Transverse colon (tissue), 4 donors: ENCODE data around the gene CHCHD6. TPM values are rescaled to one million over a fixed set of nuclear protein-coding genes. Genes with fewer than 3 reads are reported as not detected.

ENCODE experiments used
- DNase-seq: peaks from one replicate; pipeline ENCODE4 v3.0.0-alpha.2; 2019
- H3K27ac ChIP-seq, 4 donors: fragments of 200-600 bp; sonication (generic); 2 replicates each; pipeline ENCODE4 v1.5.1; 2016 to 2018; ENCODE audit warnings: inconsistent platforms in 4 of 4
- H3K27me3 ChIP-seq: fragments of 200-600 bp; sonication (generic); 2 replicates; pipeline ENCODE4 v1.5.1; 2017; ENCODE audit warnings: inconsistent platforms
- H3K36me3 ChIP-seq, 4 donors: fragments of 200-600 bp; sonication (generic); 2 replicates each; pipeline ENCODE4 v1.5.1; 2017 to 2019; ENCODE audit warnings: inconsistent platforms in 4 of 4
- H3K4me1 ChIP-seq, 4 donors: fragments of 200-600 bp; sonication (generic); 2 replicates each; pipeline ENCODE4 v1.5.1; 2017 to 2020; ENCODE audit warnings: inconsistent platforms in 4 of 4
- H3K4me3 ChIP-seq, 4 donors: fragments of 200-600 bp; sonication (generic); 1 replicate in 1 of 4; 2 replicates in 3 of 4; pipeline versions ENCODE4 v1.5.1 to v1.6.1; 2017 to 2019; ENCODE audit warnings: inconsistent platforms in 4 of 4
- H3K9me3 ChIP-seq, 2 donors: fragments of 200-600 bp; sonication (generic); 2 replicates each; pipeline ENCODE4 v1.5.1; 2017 to 2019; ENCODE audit warnings: inconsistent platforms in 2 of 2
- EP300 ChIP-seq: sonication (generic); formaldehyde crosslinking; IDR thresholded peaks from one replicate; pipeline ENCODE4 v1.6.1; 2017; ENCODE audit warnings: antibody characterized with exemption, low read depth
- POLR2A ChIP-seq: fragments of 450-650 bp; IDR thresholded peaks from one replicate; pipeline ENCODE4 v1.6.1; 2016; ENCODE audit warnings: antibody characterized with exemption, mild to moderate bottlenecking, moderate library complexity
- POLR2AphosphoS5 ChIP-seq, 3 donors: sonication (generic); formaldehyde crosslinking; IDR thresholded peaks; one replicate each; pipeline ENCODE4 v1.6.1; 2016; ENCODE audit warnings: antibody characterized with exemption in 3 of 3
- WGBS, 2 donors: methylation state at CpG; one replicate each; pipeline ENCODE4 v1.1.5; 2018; ENCODE audit warnings: low coverage in 1 of 2; 5-methylcytosine and 5-hydroxymethylcytosine counted together
- in situ Hi-C, 4 donors: fragments of 200-750 bp; cut with MboI; loops; one replicate each; pipeline versions ENCODE4 v1.15.0 to v1.15.1; 2017; ENCODE audit warnings: low sequenced_read_pairs in 3 of 4, low pct_ligation_motif_present in 1 of 4, low pct_unique_long_range_greater_than_20kb in 1 of 4
- intact Hi-C: fragments of 100-400 bp; cut with DNase I; formaldehyde crosslinking; loops from one replicate; pipeline ENCODE4 v1.15.1; 2023; ENCODE audit warnings: low total_unique reads
- total RNA-seq, 4 donors: library from RNA; depleted of rRNA; stranded (reverse); fragments of >200 nt; gene quantifications; one replicate each; pipeline ENCODE4 v1.1.0, GENCODE V29; 2016
- TF ChIP-seq, protein P1 (sequence below), 5 experiments: fragments of 200-600 bp in 3 of 5; fragments of 450-650 bp in 2 of 5; sonication (generic) in 3 of 5; IDR thresholded peaks; 1 replicate in 2 of 5; 2 replicates in 3 of 5; pipeline ENCODE4 v1.5.1; 2016 to 2017; ENCODE audit warnings: antibody characterized with exemption in 5 of 5, inconsistent platforms in 3 of 5, mild to moderate bottlenecking in 2 of 5, moderate library complexity in 1 of 5

CHCHD6 gene
- total RNA-seq, 4 donors from 2014 or later = 4.6 to 12.1 (median 5.3) TPM

DNA sequence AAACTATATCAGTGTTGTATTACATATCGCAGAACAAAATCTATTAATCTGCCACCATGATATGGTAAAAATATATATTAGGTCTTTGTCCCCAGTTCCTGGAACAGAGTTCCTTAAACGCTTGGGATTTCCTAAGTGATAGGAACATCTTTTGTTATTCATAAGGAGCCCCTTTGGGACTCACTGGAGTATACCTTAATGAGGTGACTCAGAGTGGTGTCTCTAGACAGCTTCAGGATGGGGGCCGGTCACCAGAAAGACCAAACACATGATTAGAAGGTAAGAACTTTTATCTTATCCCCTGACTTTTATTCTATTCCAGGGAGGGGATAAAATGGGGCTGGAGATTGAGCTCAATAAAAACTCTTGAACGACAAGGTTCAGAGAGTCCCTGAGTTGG is 12.3 kb upstream of the CHCHD6 start:
- Histone ChIP-seq H3K4me3 (no peak overlapping the region), H3K36me3 (no peaks in the 10 kb centered on the region), H3K4me1 (no peaks in the 10 kb centered on the region), H3K27ac (no peak overlapping the region), H3K9me3 (no peaks in the 10 kb centered on the region), H3K27me3 (peaks cover 30% of the 10 kb centered on the region)
- intact Hi-C loops = no loop called here
- no peak for DNase-seq
- 86 to 90% methylated on average over 3 to 4 of the region's 4 CpGs for whole genome bisulfite sequencing, 2 donors
- TF ChIP-seq POLR2A = no peak
- in situ Hi-C loops = loop anchor here in 2 of 4 donors (25.0 kb wide), 2 partner anchors 771 to 846 kb away; no protein-coding TSS in a partner anchor

DNA sequence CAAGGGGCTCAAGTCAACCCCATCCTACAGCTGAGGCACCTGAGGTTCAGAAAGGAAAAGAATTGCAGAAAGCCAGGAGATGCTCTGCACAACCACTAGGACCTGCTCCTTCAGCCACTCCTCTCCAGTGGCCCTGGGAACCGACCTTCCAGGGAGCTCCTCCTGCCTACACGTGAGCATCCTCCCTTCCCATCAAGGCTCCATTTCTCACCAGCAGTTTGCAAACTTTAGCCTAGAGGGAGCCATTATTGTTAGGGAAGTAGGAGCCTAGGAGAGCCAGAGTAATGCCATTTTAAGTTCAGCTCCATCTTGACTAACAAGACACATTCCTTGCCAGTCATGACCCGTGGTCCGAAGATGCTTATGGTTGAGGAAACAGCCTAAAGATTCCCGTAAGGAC is 11.2 kb upstream of the CHCHD6 start:
- Histone ChIP-seq H3K9me3 (no peaks in the 10 kb centered on the region), H3K36me3 (no peaks in the 10 kb centered on the region), H3K4me1 (no peaks in the 10 kb centered on the region), H3K27ac (no peak overlapping the region), H3K4me3 (no peak overlapping the region), H3K27me3 (peaks cover 32% of the 10 kb centered on the region)
- WGBS, 2 donors = 61% methylated on average over 5 of the region's 5 CpGs; no CpG with 5 or more reads in 1 of the 2 donors
- no peak for DNase-seq
- TF ChIP-seq POLR2AphosphoS5 (IDR thresholded peaks at IDR 0.05) (no peak), EP300 (no peak), POLR2A (no peak)
- TF ChIP-seq, protein P1, sequence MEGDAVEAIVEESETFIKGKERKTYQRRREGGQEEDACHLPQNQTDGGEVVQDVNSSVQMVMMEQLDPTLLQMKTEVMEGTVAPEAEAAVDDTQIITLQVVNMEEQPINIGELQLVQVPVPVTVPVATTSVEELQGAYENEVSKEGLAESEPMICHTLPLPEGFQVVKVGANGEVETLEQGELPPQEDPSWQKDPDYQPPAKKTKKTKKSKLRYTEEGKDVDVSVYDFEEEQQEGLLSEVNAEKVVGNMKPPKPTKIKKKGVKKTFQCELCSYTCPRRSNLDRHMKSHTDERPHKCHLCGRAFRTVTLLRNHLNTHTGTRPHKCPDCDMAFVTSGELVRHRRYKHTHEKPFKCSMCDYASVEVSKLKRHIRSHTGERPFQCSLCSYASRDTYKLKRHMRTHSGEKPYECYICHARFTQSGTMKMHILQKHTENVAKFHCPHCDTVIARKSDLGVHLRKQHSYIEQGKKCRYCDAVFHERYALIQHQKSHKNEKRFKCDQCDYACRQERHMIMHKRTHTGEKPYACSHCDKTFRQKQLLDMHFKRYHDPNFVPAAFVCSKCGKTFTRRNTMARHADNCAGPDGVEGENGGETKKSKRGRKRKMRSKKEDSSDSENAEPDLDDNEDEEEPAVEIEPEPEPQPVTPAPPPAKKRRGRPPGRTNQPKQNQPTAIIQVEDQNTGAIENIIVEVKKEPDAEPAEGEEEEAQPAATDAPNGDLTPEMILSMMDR (IDR thresholded peaks at IDR 0.05) = no peak
- intact Hi-C loops = no loop called here
- in situ Hi-C loops = loop anchor here in 2 of 4 donors (25.0 kb wide), 2 partner anchors 769 to 844 kb away; no protein-coding TSS in a partner anchor

DNA sequence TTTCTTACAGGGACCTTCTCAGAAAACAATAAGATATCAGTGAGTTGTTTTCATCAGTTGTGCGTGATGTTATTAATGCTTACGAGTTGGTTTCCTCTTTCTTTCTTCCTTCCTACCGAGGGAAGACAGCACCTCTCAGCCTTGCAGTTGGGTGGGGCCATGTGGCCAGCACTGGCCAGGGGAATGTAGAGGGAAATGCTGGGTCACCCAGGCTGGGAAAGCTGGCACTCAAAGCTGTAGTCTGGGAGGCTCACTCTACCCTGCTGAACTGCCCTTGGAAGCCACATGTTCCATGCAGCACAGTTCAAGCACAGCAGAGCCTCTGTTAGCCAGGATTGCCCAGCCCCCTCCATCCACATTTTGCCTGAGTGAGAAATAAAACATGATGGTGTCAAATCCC is 10.1 kb upstream of the CHCHD6 start:
- no peaks in the 10 kb centered on the region for H3K9me3 ChIP-seq
- peaks cover 42% of the 10 kb centered on the region for H3K27me3 ChIP-seq
- 39 to 60% methylated on average over 1 to 3 of the region's 3 CpGs for WGBS, 2 donors
- in situ Hi-C loops = loop anchor here in 2 of 4 donors (25.0 kb wide), 2 partner anchors 768 to 843 kb away; no protein-coding TSS in a partner anchor
- no peaks in the 10 kb centered on the region for H3K4me1 ChIP-seq
- intact Hi-C loops = no loop called here
- DNase-seq = no peak
- TF ChIP-seq EP300 = no peak
- no peak for TF ChIP-seq POLR2A
- TF ChIP-seq, protein P1 (IDR thresholded peaks at IDR 0.05) = no peak
- TF ChIP-seq POLR2AphosphoS5 (IDR thresholded peaks at IDR 0.05) = no peak
- no peak overlapping the region for H3K27ac ChIP-seq
- no peaks in the 10 kb centered on the region for H3K36me3 ChIP-seq
- H3K4me3 ChIP-seq = no peak overlapping the region

DNA sequence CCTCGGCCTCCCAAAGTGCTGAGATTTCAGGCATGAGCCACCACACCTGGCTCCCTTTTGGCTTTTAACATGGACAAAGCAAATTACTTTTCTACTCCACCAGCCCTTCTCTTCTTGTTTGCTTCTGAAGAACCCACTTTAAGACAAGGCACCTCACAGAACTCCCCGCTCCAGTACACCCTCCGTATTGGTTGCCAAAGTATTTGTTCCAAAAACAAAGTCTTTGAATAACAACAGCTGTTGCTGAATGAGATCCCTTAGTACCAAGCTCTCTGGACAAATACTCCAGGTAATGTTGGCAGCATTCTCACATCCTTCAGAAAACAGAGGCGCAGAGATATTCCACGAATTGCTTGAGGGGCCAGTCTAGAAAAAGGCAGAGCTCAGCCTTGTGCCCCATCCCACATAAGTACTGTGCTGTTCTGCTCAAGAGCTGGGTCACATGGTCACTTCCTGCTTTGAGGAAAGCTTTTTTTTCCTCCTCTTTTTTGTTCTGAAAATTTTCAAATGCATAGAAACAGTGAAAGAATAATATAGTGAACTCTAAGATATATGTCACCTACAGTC is 7.3 kb upstream of the CHCHD6 start:
- Histone ChIP-seq H3K36me3 (no peaks in the 10 kb centered on the region), H3K9me3 (no peaks in the 10 kb centered on the region), H3K4me3 (no peak overlapping the region), H3K27ac (no peak overlapping the region), H3K27me3 (peaks cover 53% of the 10 kb centered on the region), H3K4me1 (no peaks in the 10 kb centered on the region)
- in situ Hi-C loops (loop anchor here in 2 of 4 donors (25.0 kb wide), 2 partner anchors 766 to 841 kb away; no protein-coding TSS in a partner anchor), intact Hi-C loops (no loop called here)
- DNase-seq = no peak
- TF ChIP-seq POLR2AphosphoS5 (IDR thresholded peaks at IDR 0.05) = no peak
- TF ChIP-seq, protein P1 (IDR thresholded peaks at IDR 0.05) = no peak
- TF ChIP-seq EP300 = no peak
- no peak for TF ChIP-seq POLR2A
- WGBS, 2 donors = 85 to 93% methylated on average over 2 to 5 of the region's 5 CpGs
